ENCODE data around the gene TPP1.

TPP1 gene

DNA sequence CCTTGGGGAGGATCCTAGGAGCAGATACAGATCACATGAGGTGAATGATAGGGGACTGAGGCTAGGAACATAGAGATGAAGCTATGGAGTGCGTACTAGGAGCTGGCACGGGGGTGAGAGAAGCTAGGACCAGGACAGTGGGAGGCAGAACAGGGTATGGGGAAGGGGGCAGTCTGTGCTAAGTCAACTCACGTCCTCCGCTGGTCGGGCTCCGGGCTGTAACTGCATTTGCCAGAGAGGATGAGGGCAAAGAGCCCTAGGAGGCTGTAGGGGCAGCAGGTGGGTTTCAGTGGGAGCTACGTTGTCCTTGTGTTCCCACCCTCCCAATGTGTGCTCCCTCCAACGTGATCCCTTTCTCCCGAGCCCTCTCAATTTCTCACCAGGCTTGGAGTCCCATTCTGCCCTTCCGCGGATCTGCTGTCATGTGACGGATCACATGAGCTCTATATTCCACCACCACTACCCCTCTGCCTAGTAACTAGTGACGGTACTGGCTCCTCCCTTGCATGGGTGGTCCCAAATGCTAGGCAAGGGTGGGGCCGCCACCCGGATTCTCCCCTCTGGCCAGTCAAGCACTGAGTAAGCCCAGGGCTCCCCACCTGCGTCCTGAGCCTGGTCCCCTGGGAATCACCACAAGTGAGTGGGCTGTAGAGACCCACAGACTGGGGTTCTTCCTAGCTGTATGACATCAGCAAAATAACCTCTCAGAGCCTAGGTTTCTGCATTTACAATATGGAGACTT is at the start of gene TPP1:
Gene TPP1, minus strand, starts transcription at position 419 of the 742 bp plus-strand sequence. Its CDS starts 22 bp downstream, at position 397.
- peak; percentile 23 for DNase-seq

DNA sequence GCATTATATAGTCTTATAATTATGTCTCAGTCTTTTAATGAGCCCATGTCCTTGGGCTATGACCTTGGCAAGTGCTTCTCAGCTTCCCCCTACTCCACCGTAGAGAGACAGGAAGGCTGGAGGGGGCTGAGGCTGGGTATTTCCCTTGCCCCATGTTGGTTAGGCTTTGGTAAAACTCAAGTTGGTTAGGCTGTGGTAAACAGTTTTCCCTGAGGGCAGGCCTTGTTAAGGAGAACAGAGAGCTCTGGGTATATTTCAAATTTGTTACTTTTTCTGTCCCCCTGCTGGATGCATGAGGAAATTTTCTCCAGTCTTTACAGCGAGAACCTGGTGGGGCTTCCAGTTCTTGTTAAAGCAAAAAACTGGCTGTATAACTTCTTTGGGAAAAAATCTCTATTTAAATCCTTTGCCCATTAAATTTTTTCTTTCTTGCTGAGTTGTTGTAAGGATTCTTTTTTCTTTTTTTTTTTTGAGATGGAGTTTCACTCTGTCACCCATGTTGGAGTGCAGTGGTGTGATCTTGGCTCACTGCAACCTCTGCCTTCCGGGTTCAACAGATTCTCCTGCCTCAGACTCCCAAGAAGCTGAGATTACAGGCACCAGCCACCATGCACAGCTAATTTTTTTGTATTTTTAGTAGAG is 48.6 kb upstream of the TPP1 start:
- no peak for DNase-seq

DNA sequence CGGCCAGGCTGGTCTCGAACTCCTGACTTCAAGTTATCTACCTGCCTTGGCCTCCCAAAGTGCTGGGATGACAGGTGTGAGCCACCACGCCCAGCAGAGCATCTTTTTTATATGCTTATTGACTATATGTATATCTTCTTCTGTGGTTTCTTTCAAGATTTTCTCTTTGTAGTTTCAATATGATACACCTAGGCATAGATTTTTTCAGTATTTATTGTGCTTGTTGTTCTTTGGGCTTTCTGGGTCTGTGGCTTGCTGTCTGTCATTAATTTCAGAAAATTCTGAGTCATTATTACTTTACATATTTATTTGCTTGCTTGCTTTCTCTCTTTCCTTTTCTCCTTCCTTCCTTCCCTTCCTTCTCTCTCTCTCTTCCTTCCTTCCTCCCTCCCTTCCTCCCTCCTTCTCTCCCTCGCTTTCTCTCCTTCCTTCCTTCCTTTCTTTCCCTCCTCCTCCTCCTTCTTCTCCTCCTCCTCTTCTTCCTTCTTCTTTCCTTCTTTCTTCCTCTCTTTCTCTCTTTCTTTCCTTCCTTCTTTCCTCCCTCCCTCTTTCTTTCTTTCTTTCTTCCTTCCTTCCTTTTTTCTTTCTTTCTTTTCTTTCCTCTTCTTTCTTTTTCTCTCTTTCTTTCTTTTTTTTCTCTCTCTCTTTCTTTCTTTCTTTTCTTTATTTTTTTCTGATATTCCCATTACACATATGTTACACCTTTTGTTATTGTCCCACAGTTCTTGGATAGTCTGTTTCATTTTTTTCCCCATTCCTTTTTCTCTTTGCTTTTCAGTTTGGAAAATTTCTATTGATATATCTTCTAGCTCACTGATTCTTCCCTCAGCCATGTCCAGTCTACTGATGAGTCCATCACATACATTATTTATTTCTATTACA is 47.3 kb upstream of the TPP1 start:
- no peak for DNase-seq

- DNase-seq = no peak
These were observed 45.3 kb upstream of the TPP1 start for GRCh38 chr11:6664551-6664950.

DNA sequence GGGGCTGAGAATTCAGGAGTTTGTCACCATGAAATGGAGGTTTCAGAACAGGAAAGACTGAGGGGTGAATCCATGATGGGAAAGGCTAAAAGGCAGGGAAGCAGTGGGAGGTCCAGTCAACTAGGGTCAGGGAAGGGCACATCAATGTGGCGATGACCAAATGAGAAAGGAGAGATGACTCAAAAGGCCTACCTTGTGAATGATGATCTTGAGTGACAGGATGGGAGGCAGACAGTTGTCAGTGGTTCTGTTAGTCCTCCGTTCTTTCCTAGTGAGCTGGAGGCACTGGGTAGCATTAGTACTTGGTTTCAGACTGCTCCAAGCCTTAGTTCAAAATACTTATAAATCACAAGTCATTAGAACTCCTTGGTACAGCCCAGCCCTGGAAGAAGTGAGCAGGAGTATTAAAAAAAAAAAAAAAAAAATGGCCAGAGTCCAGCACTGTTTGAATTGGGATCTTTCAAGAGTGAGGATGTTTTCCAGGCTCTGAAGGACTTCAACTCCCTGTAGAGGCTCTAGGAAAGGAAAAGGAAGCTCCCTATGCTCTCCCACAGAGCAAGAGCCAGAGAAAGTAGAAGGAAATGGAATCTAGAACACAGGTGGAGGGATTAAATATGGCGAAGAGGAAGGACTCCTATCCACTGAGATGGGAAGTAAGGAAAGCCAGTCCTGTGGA is 44.7 kb upstream of the TPP1 start:
- DNase-seq = no peak

DNA sequence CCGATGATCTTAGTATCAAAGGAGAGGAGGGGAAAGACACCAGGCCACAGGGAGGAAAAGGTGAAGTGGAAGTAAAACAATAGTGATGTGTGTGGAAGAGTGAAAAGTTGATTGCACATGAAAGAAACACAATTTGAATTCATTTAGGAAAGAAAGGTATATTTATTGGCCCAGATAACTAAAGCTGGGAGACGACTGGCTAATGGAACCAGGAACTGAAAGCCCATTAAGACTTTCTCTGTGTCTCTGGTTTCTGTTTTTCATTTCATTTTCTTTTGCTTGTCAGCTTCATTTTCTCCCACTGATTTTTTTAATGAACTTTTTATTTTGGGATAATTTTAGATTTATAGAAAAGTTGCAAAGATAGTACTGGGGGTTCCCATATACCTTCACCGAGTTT is 41.5 kb upstream of the TPP1 start:
- no peak for DNase-seq

DNA sequence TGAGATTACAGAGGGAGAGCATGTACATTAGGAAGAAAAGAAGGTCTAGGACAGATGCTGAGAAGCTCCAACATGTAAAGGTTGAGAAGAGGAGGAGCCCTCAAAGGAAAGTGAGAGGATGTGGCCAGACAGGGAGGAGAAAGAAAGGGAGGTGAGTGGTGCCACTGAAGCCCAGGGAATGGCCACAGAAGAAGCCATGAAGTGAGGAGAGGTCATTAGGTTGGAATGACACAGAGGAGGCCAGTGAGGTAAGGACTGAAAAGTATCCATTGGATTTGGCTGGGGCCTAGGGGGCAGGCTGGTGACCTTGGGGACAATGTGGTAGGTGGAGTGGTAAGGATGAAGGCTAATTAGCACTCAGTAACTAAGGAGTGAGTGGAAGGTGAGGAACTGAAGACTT is 39.4 kb upstream of the TPP1 start:
- DNase-seq = no peak

DNA sequence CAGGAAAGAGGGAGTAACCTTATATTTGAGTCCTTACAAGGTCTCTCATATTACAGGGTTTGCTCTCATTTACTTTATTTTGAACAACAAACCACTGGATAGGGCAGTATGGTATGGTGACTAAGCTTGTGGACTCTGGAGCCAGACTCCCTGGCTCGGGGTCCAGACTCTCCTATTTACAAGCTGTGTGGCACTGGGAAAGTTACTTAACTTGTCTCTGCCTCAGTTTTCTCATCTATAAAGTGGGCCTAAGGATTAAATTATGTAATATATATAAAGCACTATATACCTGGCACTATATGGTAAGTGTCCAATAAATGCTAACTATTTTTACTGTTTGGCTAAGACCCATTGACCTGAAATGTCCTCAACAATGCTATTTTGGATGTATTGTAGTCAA is 38.1 kb upstream of the TPP1 start:
- DNase-seq = no peak

DNA sequence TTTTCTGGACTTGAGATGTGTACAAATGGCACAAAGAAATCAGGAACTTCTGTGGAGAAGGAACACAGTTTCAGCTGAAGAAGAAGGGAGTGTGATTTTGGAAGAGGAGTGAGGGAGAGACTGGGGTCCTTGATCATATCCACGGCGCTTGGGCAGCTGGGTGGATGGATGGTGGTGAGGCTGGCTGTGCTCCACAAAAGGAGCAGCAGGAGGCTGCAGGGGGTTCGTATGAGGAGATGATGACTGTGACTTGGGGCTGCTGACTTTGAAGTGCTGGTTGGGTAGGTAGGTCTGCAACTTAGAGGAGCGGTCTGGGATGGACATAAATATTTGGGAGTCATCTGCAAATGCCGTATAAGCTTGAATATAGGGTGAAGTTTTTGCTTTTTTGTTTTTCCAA is 37.7 kb upstream of the TPP1 start:
- no peak for DNase-seq

DNA sequence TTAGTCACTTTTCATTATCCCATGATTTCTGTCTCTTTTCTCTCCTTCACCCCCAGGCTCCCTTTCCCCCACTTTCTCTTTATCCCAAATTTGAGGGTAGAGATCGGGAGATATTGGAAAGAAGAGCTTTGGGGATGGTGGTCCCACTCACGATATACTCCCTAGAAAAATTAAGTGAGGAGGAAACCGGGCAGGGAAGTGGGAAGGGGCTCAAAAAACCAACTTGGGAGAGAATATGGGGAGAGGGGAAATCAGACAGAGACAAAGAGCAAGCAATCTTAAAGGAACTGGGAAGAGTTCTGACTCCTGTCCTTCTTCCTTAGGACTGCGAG is 37.3 kb upstream of the TPP1 start:
- no peak for DNase-seq

DNA sequence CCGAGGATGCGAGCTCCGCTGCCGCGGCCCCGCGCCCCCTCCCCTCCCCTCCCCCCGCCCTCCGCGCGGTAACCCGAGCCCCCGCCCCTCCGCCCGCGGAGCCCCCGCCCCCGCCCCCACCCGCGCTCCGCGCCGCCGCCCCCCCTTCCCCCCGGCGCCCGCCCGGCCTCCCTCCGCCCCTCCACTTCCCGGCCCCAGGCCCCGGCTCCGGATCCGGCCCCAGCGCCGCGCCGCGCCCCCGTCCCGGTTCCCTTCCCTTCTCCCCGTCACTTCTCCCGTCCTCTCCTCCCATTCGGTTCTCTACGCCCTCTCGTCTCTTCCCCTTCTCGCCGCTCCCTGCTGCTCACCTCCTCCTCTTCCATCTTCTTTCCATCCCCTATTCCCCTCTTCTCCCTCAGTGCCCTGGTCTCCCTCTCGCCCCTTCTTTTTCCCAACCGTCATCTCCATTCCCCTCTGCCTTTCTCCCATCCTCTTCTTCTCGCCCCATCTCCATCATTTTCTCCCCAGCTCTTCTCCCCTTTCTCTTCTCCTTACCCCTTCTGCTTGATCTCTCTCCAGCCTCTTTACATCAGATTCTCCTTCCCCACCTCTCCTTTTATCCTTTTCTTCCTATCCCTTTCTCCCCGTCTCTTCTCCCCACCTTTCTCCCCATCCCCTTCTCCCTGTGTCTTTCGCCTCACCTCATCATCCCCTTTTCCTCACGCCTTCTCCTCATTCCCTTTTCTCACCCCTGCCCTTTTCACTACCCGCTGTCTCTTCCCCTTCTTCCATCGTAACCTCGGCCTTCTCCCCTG is 36.8 kb upstream of the TPP1 start, which contains the start of gene DCHS1:
Gene DCHS1, minus strand, starts transcription at position 20 of the 794 bp plus-strand sequence. CDS start 14,196 bp downstream, outside the sequence.
- no peak for DNase-seq

- DNase-seq = no peak
These were observed 36.0 kb upstream of the TPP1 start for GRCh38 chr11:6655020-6655789.

DNA sequence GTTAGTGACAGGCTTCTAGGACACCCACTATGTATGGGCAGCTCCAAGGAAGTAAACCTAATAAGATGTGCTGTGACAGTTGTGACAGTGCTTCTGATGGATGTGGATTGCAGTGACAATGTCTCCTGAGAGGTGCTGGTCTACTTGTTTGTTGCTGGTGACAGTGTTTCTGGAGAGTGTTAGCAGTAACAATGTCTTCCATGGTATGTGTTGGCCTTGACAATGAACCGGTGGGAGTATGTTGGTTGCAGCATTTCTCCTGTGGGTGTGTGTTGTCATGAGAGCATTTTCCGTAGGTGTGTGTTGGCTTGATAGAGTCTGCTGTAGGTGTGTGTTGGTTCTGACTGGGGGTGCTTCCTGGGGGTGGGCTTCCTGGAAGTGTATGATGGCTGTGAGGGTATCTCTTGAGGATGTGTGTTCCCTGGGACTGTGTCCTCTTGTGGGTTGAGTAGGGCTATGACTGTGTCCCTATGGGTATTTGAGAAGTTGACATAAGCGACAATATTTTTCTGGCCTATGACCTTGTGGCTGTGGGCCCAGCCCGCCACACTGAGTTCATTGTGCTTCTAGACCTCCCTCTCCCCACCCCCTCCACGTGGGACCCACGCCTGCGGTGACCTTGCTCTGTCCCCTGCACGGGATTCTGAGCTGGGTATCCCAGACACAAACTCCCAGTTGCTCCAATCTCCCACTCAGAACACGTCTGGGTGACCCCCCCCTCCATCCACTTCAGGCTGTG is 35.2 kb upstream of the TPP1 start:
- no peak for DNase-seq

DNA sequence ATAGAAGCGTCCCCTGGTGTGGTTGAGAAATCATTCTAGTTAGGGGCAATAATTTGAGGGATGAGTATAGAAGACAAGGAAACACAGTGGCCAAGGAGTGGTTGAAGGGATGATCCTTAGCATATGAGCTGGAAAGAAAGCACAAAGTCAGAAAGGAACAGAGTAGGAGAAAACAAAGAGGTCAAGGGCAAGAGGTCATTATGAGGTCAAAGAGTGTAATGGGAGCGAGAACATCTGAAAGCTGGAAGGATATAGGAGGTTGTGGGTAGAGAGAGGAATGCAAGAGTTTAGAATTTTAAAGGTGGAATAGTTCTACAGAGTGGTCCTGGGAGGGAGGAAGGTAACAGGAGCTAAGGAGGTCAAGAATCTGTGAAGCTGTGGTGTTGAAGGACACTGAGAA is 34.4 kb upstream of the TPP1 start:
- DNase-seq = no peak

- DNase-seq = no peak
These were observed 33.9 kb upstream of the TPP1 start for GRCh38 chr11:6653097-6653496.

- no peak for DNase-seq
These were observed 33.0 kb upstream of the TPP1 start for GRCh38 chr11:6652182-6652581.

DNA sequence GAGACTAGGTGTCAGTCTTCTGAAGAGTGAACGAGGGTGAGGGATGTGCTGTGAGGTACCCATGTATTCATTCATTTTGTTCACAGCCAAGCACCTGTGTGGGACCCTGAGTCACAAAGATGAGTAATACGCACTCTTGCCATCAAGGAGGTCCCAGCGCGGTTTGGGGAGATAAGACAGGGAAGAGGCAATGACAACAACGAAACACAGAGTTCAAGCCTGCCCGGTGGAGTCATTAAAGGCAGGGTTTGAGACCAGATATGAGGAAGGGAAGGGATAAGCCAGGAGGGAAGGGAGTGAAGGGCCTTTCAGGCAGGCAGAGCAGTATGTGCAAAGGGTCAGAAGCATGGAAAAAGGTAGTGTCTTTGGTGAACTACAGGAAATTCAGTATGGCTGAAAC is 31.8 kb upstream of the TPP1 start:
- DNase-seq = no peak

DNA sequence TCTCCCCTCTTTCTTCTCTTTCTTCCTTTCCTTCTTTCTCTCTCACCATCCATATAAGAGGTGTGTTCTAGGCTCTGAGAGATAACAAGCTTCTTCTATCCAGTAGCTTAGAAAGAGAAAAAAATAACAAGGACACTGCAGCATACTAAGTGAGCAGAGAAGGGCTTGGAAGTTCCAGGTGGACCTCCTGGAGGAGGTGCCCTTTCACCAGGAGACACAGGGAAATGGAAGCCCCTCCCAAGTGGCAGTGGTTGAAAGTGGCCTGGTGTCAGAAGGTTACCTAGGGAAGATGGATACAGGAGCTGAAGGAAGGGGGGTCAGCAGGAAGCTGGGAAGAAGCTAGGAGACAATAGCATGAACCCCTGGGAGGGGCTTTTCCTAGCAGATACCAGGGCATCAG is 30.9 kb upstream of the TPP1 start:
- no peak for DNase-seq

GRCh38 chr11:6648501-6648900 is 29.3 kb upstream of the TPP1 start:
- no peak for DNase-seq

GRCh38 chr11:6647836-6648235 is 28.6 kb upstream of the TPP1 start:
- no peak for DNase-seq

All from SIG-M5 (cell line).